Neural progenitor cell (in vitro differentiated cells): ENCODE results near the gene ACD. TPM values are rescaled to one million over a fixed set of nuclear protein-coding genes. Genes with fewer than 3 reads are reported as not detected.
"Not testable (repeated sequence)": the region's sequence is repeated elsewhere in the genome, so short reads cannot be mapped to it uniquely, and the experiment has no call there.

ENCODE experiments used
- DNase-seq: peaks from one replicate; pipeline ENCODE4 v3.0.0-alpha.2; 2016; ENCODE audit warnings: low spot score
- H2AFZ ChIP-seq: fragments of 200-600 bp; sonication (generic); replicated peaks from 2 replicates; pipeline ENCODE4 v1.6.1; 2016; ENCODE audit warnings: antibody characterized with exemption
- H3F3A ChIP-seq: fragments of 200-600 bp; sonication (generic); 2 replicates; pipeline ENCODE4 v1.6.1; 2016; ENCODE audit warnings: antibody characterized with exemption, low read depth
- H3K27ac ChIP-seq: fragments of 200-600 bp; sonication (generic); 2 replicates; pipeline ENCODE4 v1.5.1; 2016; ENCODE audit warnings: mild to moderate bottlenecking
- H3K27me3 ChIP-seq: fragments of 200-600 bp; sonication (generic); 2 replicates; pipeline ENCODE4 v1.6.1; 2016; ENCODE audit warnings: mild to moderate bottlenecking, moderate library complexity
- H3K36me3 ChIP-seq: fragments of 200-600 bp; sonication (generic); 2 replicates; pipeline ENCODE4 v1.5.1; 2016
- H3K4me1 ChIP-seq: fragments of 200-600 bp; sonication (generic); 2 replicates; pipeline ENCODE4 v1.6.1; 2016; ENCODE audit warnings: mixed run types
- H3K4me2 ChIP-seq: fragments of 200-600 bp; sonication (generic); 2 replicates; pipeline ENCODE4 v1.6.1; 2016
- H3K4me3 ChIP-seq: fragments of 200-600 bp; sonication (generic); 2 replicates; pipeline ENCODE4 v1.5.1; 2016
- H3K79me2 ChIP-seq: fragments of 200-600 bp; sonication (generic); 2 replicates; pipeline ENCODE4 v1.6.1; 2016; ENCODE audit warnings: low read depth
- H3K9ac ChIP-seq: fragments of 200-600 bp; sonication (generic); 2 replicates; pipeline ENCODE4 v1.6.1; 2016
- H3K9me3 ChIP-seq: fragments of 200-600 bp; sonication (generic); 2 replicates; pipeline ENCODE4 v1.5.1; 2016; ENCODE audit warnings: low read depth
- H4K20me1 ChIP-seq: fragments of 200-600 bp; sonication (generic); 2 replicates; pipeline ENCODE4 v1.6.1; 2016; ENCODE audit warnings: low read depth
- H3K27ac Mint-ChIP-seq: 3 replicates; pipeline ENCODE4 v1.8.0; 2021; ENCODE audit warnings: mixed read lengths
- H3K27me3 Mint-ChIP-seq: 2 replicates; pipeline ENCODE4 v1.8.0; 2022; ENCODE audit warnings: low read depth, mild to moderate bottlenecking, inconsistent platforms, moderate library complexity, mixed read lengths; ENCODE audit not compliant: insufficient read depth
- H3K36me3 Mint-ChIP-seq: 3 replicates; pipeline ENCODE4 v1.8.0; 2021; ENCODE audit warnings: mixed read lengths
- H3K4me1 Mint-ChIP-seq: 3 replicates; pipeline ENCODE4 v1.8.0; 2021; ENCODE audit warnings: mixed read lengths
- H3K4me3 Mint-ChIP-seq: 3 replicates; pipeline ENCODE4 v1.8.0; 2021; ENCODE audit warnings: mild to moderate bottlenecking, moderate library complexity, mixed read lengths
- H3K9me3 Mint-ChIP-seq: 3 replicates; pipeline ENCODE4 v1.8.0; 2020; ENCODE audit warnings: mixed read lengths
- EZH2 ChIP-seq: fragments of 200-600 bp; sonication (generic); IDR thresholded peaks from 2 replicates; pipeline ENCODE4 v1.6.1; 2017; ENCODE audit warnings: antibody characterized with exemption, mild to moderate bottlenecking, moderate library complexity
- EZH2phosphoT487 ChIP-seq: fragments of 200-600 bp; sonication (generic); IDR thresholded peaks from 2 replicates; pipeline ENCODE4 v1.6.1; 2017; ENCODE audit warnings: antibody characterized with exemption
- total RNA-seq: library from RNA; depleted of rRNA; stranded (reverse); fragments of >200 nt; gene quantifications from 2 replicates; pipeline ENCODE4 v1.2.3, GENCODE V29; 2015; ENCODE audit warnings: low replicate concordance
- TF ChIP-seq, protein P1 (sequence below): fragments of 200-600 bp; sonication (generic); IDR thresholded peaks from 2 replicates; pipeline ENCODE4 v1.5.1; 2017; ENCODE audit warnings: antibody characterized with exemption, mild to moderate bottlenecking

ACD gene
- total RNA-seq, 1 donor from 2014 or later, result 11.5 TPM

DNA sequence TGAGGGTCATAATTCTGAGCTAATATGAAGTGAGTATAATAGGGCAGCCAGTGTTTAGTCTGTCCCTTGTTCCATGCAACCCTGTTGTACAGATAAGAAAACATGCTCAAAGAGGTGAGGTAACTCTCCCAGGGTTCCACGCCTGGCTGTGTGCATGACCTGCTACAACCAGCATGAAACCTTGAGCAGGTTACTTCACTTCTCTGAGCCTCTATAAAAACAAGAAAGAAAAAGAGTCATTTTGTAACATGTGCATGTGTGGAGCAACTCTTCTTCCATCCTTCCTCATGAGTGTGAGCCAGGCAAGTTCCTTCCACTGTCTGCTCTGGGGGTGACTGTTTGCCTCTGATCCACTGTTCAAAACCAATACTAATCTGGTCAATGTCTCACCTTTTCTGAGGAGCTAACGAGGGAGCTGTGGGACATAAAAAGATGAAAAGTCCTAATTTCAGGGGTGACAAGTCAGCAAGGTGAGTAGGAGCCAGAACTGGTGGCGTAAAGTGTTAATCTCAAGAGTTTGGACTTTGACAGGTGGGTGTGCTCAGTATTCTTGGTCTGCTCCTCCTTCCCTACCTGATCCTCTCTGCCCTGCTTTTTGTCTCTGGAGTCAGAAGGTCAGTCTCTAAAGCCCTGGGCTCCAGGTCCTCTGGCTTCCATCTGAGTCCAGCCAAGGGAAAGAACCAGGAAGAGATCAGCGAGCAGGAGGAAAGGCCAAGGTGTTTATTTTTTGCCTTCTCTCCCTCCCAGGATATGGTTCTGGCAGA is 37.5 kb upstream of the ACD start:
- no peak overlapping the region for H3K4me3 ChIP-seq
- Mint-ChIP-seq H3K27me3 (peaks cover 2% of the 10 kb centered on the region), H3K9me3 (peaks cover 3% of the 10 kb centered on the region), H3K4me1 (peaks cover 7% of the 10 kb centered on the region), H3K27ac (no peak overlapping the region), H3K4me3 (no peak overlapping the region), H3K36me3 (peaks cover 12% of the 10 kb centered on the region)
- no peaks in the 10 kb centered on the region for H3F3A ChIP-seq
- no peak overlapping the region for H3K27ac ChIP-seq
- no peaks in the 10 kb centered on the region for H3K27me3 ChIP-seq
- no peaks in the 10 kb centered on the region for H3K9me3 ChIP-seq
- no peak overlapping the region for H2AFZ ChIP-seq
- H3K79me2 ChIP-seq, result peaks cover 28% of the 10 kb centered on the region
- no peak overlapping the region for H3K4me2 ChIP-seq
- no peak for TF ChIP-seq EZH2
- TF ChIP-seq, protein P1, sequence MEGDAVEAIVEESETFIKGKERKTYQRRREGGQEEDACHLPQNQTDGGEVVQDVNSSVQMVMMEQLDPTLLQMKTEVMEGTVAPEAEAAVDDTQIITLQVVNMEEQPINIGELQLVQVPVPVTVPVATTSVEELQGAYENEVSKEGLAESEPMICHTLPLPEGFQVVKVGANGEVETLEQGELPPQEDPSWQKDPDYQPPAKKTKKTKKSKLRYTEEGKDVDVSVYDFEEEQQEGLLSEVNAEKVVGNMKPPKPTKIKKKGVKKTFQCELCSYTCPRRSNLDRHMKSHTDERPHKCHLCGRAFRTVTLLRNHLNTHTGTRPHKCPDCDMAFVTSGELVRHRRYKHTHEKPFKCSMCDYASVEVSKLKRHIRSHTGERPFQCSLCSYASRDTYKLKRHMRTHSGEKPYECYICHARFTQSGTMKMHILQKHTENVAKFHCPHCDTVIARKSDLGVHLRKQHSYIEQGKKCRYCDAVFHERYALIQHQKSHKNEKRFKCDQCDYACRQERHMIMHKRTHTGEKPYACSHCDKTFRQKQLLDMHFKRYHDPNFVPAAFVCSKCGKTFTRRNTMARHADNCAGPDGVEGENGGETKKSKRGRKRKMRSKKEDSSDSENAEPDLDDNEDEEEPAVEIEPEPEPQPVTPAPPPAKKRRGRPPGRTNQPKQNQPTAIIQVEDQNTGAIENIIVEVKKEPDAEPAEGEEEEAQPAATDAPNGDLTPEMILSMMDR, result no peak
- no peak for TF ChIP-seq EZH2phosphoT487
- H4K20me1 ChIP-seq, result peaks cover 15% of the 10 kb centered on the region
- H3K4me1 ChIP-seq, result no peaks in the 10 kb centered on the region
- no peak for DNase-seq
- H3K36me3 ChIP-seq, result no peaks in the 10 kb centered on the region
- H3K9ac ChIP-seq, result no peak overlapping the region

DNA sequence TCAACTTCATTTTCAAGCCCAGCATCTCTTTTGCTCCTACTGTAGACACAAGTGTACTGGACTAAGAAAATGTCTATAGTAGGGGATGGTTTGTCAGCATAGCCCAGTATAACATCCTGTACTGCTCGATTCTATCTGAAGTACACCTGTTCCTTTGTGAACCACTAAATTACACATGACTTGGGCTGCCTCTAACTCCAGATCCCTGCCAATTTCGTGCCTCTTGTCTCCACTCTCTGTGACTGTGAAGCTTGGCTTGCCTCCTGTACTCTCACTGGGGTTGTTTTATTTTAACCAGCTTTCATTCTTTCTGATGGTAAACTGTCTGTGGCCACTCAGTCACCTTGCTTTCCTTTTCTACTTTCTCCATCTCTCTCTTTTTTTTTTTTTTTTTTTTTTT is 34.6 kb upstream of the ACD start:
- no peak overlapping the region for H3K4me3 Mint-ChIP-seq
- Histone ChIP-seq H3K27ac (no peak overlapping the region), H3K9ac (no peak overlapping the region), H3K36me3 (no peaks in the 10 kb centered on the region), H3K79me2 (peaks cover 3% of the 10 kb centered on the region), H3K4me1 (no peaks in the 10 kb centered on the region), H3K4me2 (no peak overlapping the region), H3F3A (no peaks in the 10 kb centered on the region), H2AFZ (no peak overlapping the region), H3K4me3 (no peak overlapping the region), H4K20me1 (peaks cover 10% of the 10 kb centered on the region), H3K27me3 (no peaks in the 10 kb centered on the region), H3K9me3 (no peaks in the 10 kb centered on the region)
- H3K27ac Mint-ChIP-seq, result no peak overlapping the region
- no peaks in the 10 kb centered on the region for H3K4me1 Mint-ChIP-seq
- TF ChIP-seq, protein P1, result no peak
- TF ChIP-seq EZH2phosphoT487 (no peak), EZH2 (no peak)
- H3K27me3 Mint-ChIP-seq, result peaks cover 2% of the 10 kb centered on the region
- peaks cover 3% of the 10 kb centered on the region for H3K9me3 Mint-ChIP-seq
- DNase-seq, result no peak
- H3K36me3 Mint-ChIP-seq, result peaks cover 17% of the 10 kb centered on the region

DNA sequence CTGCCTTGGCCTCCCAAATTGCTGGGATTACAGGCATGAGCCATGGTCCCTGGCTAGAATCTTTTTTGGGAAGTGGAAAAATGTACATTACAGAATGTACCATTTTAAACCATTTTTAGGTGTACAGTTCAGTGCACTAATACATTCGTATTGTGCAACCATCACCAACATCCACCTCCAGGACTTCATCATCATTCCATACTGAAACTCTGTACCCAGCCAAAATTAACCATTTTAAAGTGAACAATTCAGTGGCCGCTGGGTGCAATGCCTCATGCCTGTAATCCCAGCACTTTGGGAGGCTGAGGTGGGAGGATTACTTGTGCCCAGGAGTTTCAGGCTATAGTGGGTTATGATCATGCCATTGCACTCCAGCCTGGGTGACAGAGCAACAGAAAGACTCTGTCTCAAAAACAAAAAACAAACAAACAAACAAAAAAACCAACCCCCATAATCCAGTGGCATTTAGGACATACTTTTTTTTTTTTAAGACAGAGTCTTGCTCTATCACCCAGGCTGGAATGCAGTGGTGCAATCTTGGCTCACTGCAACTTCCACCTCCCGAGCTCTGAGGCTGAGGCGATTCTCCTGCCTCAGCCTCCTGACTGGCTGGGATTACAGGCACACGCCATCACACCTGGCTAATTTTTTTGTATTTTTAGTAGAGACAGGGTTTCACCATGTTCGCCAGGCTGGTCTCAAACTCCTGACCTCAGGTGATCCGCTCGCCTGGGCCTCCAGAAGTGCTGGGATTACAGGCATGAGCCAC is 33.6 kb upstream of the ACD start:
- H3K4me3 ChIP-seq, result not testable (repeated sequence)

More for the DNA sequence above, 33.6 kb upstream of the ACD start:
- not testable (repeated sequence) for H3K27ac ChIP-seq, H3K4me2 ChIP-seq, H3K9ac ChIP-seq, H3K4me3 Mint-ChIP-seq, H2AFZ ChIP-seq, DNase-seq, H3K36me3 ChIP-seq, H3K4me1 Mint-ChIP-seq, H3K27me3 ChIP-seq, H4K20me1 ChIP-seq, H3K4me1 ChIP-seq, H3K27me3 Mint-ChIP-seq, H3K27ac Mint-ChIP-seq, H3K9me3 Mint-ChIP-seq, H3K79me2 ChIP-seq, H3F3A ChIP-seq, H3K9me3 ChIP-seq
- H3K36me3 Mint-ChIP-seq, result peaks cover 15% of the 10 kb centered on the region
